ENCODE results near the gene ATP6AP2.

DNA sequence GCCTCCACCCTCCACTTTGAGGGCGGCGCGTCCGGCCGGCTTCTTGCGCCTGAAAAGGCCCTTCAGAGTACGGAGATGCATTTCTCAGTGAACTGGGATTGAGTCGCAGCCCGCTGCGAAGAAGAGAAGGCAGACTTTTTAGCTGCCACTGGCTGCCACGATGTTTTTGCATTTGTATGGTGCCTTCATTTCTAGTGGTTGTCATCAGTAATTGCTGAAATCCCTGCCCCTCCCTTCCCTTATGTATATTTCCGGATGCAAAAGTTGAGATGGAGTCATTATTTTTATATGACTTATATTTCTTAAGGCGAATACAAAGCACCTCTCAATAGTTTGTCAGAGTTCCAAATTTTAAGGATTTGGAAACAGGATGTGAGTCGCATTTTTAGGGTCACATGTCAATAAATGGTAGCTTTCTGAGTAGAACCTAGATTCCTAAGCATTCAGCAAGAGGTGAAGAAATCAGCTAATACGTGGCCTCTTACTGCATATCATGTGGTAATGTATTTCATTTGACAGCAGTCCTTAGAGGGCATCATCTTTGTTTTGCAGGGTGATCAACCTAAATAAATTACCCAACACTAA is 658 bp downstream of the ATP6AP2 start:
- TF ChIP-seq CTCF (conservative IDR thresholded peaks at IDR 0.05; ENCODE audit: low read depth, low read length) = no peak
- no peak for TF ChIP-seq EZH2 (IDR thresholded peaks at IDR 0.05; ENCODE audit: borderline replicate concordance, low read depth, low read length, poor library complexity, severe bottlenecking)

Data from A673 (cell line).